PFSK-1 (cell line): ENCODE results near the gene PLEKHB2.
A peak's percentile ranks its signal among the peaks of the same experiment; 100 is the strongest.

Experiments
- FOXP2 ChIP-seq: optimal IDR thresholded peaks from 2 replicates; pipeline ENCODE3; 2011; ENCODE audit warnings: borderline replicate concordance, control low read depth, inconsistent platforms; ENCODE audit not compliant: insufficient read depth; ENCODE audit errors: extremely low read length, extremely low read depth
- POLR2AphosphoS5 ChIP-seq: IDR thresholded peaks from 2 replicates; pipeline ENCODE4 v1.6.1; 2012; ENCODE audit warnings: low read depth, mild to moderate bottlenecking, control low read depth, low read length, moderate library complexity
- REST ChIP-seq, 2 experiments: IDR thresholded peaks; 2 replicates each; pipeline versions ENCODE4 v1.6.1 to v1.8.0; 2011 to 2012; ENCODE audit warnings: low read depth in 2 of 2, low read length in 2 of 2, control low read depth in 1 of 2, inconsistent platforms in 1 of 2, mild to moderate bottlenecking in 1 of 2, moderate library complexity in 1 of 2; ENCODE audit not compliant: insufficient read depth in 1 of 2
- SIN3A ChIP-seq: IDR thresholded peaks from 2 replicates; pipeline ENCODE4 v1.6.1; 2012; ENCODE audit warnings: mild to moderate bottlenecking, low read length, moderate library complexity, borderline replicate concordance; ENCODE audit not compliant: insufficient read depth
- TAF1 ChIP-seq: IDR thresholded peaks from 2 replicates; pipeline ENCODE4 v1.6.1; 2012; ENCODE audit warnings: low read length, control low read depth, borderline replicate concordance; ENCODE audit not compliant: insufficient read depth

Gene PLEKHB2

DNA sequence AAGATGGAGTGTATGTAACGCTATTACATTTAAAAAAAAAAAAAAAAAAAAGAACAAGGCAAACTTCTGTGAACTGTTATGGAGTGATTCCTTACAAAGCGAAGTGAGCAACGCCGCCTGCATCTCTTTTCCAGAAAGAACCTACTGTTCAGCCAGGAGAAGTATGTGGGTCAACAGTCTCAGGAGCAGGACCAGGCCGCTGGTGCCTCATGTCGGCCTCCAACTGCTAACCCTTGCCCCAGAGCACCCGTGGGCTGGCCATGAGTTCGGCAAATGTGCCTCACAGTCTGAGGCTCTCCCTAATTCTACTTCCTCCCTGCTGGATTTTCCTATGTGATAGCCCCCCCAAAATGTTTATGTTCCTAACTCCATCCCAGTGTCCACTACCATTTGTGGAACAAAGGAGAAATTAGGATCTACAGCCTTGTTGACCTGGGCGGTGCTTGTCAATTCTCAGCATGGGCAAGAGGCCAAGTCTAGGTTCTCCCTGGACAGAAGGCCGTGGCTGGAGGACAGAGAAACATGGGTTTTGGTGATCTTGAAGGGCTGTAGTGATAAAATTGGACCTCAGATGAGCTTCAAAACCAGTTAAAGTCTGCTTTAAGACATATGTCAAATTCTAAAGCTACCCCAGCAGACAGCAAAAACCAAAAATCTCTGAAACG lies 27.8 kb upstream of the PLEKHB2 start:
- no peak for TF ChIP-seq TAF1
- no peak for TF ChIP-seq POLR2AphosphoS5
- no peak for TF ChIP-seq REST (IDR thresholded peaks at IDR 0.05; ENCODE audit: insufficient read depth in 1 of 2, low read depth in 2 of 2, low read length in 2 of 2)
- TF ChIP-seq FOXP2: no peak
- no peak for TF ChIP-seq SIN3A

DNA sequence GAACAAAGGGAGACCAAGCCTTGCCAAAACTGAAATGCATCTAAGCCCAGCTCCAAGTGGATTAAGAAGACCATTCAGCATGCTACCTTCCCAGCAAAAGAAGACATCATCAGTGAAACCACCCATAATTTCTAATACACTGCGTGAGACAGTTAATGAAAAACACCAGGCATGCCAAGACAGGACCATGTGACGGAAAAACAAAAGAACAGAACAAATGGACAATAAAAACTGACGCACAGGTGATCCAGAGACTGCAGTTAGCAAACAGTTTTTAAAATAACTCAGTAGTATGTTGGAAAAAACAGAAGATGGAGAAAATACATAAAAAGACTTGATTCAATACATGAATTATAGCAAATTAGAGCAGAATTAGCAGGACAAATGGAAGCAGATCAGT lies 27.2 kb upstream of the PLEKHB2 start:
- no peak for TF ChIP-seq REST (IDR thresholded peaks at IDR 0.05; ENCODE audit: insufficient read depth in 1 of 2, low read depth in 2 of 2, low read length in 2 of 2)
- no peak for TF ChIP-seq FOXP2
- TF ChIP-seq POLR2AphosphoS5: no peak
- no peak for TF ChIP-seq SIN3A
- TF ChIP-seq TAF1: no peak

DNA sequence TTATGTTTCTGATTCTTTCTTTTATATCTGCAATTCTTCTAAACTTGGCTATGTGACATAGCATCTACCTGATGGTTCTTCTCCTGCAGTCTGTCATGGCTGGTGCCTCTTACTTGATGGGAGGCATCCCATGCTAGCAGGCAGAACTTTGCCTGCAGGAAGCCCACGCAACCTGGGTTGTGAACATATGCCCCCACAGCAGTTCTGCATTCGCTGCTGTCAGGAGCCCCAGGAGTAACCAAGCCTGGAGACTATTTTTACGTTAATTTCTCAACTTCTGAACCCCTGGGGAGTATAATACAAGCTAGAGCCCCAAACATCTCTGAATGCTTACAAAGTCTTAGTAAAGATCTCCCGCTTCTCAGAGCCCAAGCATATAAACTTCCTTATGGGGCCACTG lies 23.9 kb upstream of the PLEKHB2 start:
- TF ChIP-seq POLR2AphosphoS5 (no peak), REST (IDR thresholded peaks at IDR 0.05; ENCODE audit: insufficient read depth in 1 of 2, low read depth in 2 of 2, low read length in 2 of 2) (no peak), FOXP2 (no peak), SIN3A (no peak)

DNA sequence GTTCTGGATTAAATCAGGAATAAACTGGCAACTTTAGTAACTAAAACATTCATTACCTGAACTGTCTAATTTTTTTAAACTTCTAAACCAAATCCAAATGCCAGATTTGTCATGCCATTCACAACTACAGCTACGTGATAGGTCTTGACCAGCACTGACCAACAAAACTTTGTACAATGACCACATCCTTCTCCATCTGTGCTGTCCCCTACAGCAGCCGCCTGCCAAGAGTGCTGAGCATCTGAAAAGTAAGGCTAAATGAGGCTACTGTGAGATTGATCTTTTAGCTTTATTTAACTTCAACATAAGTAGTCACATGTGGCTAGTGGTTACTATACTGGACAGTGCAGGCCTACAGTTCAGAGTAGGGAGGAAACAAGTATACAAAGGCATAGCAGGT lies 19.5 kb upstream of the PLEKHB2 start:
- TF ChIP-seq SIN3A (no peak), POLR2AphosphoS5 (no peak), TAF1 (no peak), FOXP2 (no peak)

GRCh38 chr2:131092458-131093005 lies 12.6 kb upstream of the PLEKHB2 start:
- TF ChIP-seq POLR2AphosphoS5 (no peak), TAF1 (no peak), SIN3A (no peak)

DNA sequence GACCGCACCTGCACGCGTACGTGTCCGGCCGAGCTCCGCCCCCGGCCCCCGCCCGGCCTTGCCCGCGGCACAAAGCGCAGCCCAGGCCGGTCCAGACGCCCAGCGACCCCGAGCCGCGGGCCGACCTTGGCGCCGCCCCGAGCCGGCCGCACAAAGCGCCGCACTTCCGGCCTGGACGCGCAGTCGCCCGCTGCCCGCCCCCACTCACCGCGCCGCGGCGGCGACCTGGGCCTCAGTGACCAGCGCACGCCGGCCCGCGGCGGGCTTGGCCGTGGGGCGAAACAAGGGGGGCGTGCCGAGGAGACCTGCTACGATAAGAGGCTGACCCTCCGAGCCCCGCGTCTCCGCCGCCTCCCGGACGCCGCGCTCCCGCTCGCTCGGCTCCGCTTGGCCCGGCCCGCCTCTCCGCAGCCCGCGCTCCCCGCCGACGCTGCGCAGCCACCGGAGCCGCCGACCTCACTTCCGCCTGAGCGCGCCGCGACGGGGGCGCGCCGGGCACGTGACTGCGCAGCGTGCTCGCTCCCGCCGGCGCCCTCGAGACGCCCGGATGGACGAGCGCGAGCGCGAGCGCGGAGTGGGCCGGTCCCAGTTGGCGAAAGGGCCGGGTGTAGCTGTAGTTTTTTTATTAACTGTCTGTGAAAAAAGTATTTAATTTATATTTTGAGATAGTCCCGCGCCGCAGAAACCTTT lies 12.0 kb upstream of the PLEKHB2 start, which contains the start of gene FAM168B:
Gene FAM168B (minus strand): TSS at position 455 of the 690 bp plus-strand sequence. CDS start 10,814 bp downstream, outside the sequence.
- TF ChIP-seq SIN3A (0 out of 2 replicates have a peak, but pooled peaks have one; percentile 26), TAF1 (no peak), POLR2AphosphoS5 (peak; percentile 78; the same call in 1 of the 2 replicates), FOXP2 (peak; percentile 84), REST (IDR thresholded peaks at IDR 0.05; ENCODE audit: insufficient read depth in 1 of 2, low read depth in 2 of 2, low read length in 2 of 2) (no peak)
